HG02938 (cell line): ENCODE results near the gene INPP5A.

ENCODE experiments used
- ATAC-seq: cut with Tn5 transposase; IDR thresholded peaks from one replicate; pipeline ENCODE4 v1.9.1; 2021; ENCODE audit warnings: mild to moderate bottlenecking, moderate library complexity; ENCODE audit not compliant: unreplicated experiment

The INPP5A gene

DNA sequence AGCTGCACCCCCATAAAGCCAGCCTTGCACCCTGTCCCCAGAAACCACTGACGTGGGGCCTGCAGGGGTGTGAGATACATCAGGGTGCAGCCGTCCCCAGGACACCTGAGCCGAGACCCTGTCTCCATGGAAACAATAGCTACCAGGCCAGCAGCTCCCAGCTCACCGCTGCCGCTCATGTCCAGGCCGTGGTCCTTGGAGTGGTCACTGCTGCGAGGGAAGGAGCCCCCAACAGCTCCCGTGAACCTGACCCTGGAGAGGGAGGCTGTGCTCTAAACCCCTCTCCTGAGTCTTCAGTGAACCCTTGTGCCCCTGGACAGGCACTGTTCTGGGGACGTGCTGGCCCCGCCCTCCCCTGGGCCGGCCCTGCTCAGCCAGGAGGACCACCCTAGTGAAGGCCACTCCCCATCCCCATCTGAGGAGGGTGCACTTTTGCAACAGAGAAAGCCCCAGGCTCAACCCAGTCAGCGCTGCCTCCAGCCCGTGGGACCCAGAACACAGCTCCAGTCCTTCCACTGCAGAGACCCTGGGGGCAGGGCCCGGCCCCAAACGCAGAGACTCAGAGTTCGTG, 19.6 kb upstream of the INPP5A start:
- ATAC-seq: no peak

DNA sequence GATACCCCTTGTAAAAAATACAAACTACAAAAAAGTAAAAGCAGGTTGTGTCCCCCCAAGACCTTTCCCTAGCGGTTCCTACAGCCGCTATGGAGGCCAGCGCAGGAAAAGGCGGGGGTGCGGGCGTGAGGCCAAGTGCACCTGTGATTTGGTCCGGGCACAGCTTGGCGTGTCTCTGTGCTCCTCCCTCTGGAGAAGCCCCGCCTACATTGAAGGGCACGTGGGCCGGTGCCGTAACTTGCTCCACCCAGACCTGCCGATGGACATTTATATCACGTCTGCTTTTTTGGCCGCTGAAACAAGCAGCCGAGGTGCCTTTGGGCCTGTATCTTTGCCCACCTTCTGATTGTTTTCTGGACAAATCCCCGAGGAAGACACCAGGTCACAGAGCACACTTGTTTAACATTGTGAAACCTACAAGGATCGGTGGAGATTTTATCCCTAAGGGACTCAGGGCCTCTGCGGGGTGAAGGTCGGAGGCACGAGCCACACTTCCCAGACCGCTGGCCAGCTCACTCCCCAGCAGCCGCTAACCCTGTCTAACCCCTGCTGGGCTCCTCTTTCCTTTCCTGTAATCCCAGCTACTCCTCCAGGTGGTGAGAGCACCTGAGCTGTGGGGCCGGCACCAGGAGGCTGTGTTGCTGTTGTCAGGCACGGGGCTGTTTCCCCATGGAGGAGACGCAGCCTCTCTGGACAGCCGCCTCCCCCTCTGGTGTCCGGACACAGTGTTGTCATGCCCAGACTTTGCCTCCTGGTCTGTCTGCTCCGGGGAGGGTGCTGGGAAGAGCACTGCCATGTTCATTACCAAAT, 18.8 kb upstream of the INPP5A start:
- no peak for ATAC-seq

DNA sequence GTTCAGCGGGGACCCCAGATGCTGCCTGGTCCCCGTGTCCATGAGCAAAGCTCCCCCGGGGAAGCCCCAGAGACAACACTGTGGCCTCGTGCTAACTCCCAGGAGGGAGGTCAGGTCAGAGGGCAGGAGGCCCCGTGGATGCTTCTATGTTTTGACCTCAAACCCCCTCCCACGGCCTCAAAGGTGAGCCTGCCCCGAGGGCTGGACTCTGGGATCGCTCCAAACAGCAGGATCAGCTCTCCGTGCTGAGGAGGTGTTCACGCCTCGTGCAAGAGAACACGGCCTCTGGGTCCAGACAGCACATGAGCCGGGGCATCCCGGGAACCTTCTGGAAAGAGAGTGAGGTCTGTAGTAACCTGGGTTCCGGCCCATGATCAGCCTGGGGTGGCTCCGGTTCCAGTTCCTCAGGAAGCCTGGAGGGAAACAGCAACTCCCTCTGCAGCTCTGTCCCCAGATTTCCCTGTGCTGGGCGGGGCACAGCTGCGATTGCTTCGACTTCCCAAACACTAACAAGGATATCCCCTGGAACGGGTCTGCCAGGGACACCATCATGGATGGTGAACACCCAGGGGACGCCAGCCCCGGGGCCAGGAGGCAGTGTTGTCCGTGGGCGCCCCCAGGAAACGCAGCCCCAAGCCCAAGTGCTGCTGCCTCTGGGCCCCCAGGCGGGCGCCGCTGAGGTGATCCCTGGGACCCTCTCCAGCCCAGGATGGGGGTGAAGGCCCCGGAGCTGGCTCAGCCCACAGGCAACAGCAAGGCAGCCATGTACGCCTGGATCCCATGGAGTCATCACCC, 18.0 kb upstream of the INPP5A start:
- ATAC-seq: no peak

DNA sequence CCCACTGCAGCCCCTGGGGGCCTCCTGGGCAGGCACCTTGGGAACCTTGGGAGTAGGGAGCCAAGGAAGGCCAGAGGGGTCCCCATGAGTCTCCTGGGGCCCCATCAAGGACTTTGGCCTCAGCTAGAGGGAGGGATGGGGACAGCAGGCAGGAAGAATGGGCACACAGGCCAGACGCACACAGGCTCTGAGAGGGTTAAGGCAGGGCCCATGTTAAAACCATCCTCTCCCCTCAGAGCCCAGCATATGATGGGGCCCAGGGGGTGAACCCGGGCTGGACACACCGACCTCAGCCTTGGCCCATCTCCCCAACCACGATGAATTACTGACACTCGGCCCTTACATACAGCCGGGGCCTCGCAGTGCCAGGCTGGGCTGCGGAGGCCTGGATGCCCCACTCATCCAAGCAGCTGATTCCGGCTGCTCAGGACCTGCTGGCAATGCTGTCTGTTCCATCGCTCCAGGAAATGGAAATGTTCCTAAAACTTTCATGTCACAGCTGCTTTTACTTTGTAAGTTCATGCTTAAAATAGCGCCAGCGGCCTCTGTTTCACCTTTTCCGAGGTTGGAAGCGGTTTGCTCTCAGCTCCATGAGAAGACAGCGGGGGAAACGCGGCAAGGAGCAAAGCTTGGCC, 17.3 kb upstream of the INPP5A start:
- no peak for ATAC-seq

DNA sequence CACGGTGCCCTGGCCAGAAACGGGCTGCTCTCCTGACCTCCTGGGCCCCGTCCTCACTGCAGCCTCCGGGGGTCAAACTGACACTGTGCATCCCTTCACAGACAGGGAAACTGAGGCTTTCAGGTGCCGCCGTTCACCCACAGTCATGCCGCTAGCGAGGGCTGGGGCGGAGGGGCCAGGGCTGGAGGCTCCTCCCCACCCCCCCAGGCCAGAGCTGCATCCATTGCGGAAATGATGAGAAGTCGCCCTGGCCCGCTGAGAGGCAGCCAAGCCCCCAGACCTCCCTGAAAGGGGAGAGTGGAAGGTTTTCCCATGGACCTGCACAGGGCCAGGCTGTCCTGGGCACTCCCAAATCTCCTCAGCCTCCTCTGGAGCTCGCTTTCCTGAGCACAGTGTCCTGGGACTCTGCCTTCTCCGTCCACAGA, 16.5 kb upstream of the INPP5A start:
- ATAC-seq: no peak

DNA sequence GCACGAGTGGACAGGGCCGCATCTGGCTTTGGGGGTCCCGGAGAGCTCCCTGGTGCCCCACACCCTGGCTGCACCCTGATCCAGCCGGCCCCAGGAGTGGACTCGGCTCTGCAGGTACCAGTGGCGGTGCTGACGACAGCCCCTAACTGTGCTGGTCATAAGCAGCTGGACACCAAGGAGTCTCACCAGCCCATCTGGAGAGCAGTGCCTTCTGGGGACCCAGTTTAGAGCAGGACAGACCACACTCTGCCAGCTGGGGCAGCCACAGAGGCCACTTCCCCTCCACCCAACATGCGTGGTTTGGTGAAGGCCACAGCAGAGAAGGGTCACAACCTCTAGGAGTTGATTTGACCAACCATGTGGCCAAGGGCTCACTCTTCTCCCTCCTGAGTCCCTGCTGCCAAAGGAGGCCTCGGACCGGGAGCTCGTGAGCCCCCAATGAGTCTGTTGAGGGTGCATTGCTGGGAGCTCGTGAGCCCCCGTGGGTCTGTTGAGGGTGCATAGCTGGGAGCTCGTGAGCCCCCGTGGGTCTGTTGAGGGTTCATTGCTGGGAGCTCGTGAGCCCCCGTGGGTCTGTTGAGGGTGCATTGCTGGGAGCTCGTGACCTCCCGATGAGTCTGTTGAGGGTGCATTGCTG, 16.0 kb upstream of the INPP5A start:
- ATAC-seq: no peak

DNA sequence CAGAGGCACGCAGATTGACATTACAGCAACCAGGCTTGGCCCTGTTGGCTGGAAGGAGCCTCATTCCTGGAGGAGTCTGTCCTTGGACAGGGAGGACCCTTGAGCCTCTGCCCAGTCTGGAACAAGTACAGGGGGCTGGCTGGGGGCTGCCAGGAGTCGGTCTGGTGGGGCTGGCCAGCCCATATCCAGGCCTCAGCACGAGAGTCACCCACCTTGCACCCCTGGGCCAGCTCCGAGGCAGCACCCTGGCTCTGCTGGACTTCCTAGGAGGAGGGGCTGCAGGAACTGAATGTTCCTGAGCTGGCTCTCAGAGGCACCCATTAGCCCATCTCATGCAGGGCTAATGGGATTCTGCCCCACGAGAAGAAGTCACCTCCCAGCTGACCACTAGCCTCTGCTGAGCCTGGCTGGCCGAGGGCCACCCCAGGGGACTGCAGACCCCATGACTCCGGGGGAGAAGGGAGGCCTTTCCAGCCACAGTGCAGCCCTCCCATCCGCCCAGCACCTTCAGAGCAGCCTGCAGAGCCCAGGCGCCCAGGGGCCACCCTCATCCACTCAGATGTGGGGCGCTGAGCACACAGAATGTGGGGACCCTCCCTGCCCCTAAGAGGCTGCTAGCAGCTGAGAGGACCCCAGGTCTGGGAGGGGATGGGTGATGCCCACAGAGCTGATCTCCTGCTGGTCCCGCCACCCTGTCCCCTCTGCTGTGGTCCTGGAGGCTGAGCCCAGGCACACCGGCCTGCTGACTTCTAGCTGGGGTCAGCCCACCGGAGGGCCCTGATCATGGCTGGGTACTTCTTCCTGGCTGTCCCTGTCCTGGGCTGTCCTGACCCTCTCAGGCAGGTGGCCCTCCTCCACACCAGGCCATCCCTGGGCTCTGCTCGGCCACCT, 14.8 kb upstream of the INPP5A start:
- ATAC-seq: no peak

DNA sequence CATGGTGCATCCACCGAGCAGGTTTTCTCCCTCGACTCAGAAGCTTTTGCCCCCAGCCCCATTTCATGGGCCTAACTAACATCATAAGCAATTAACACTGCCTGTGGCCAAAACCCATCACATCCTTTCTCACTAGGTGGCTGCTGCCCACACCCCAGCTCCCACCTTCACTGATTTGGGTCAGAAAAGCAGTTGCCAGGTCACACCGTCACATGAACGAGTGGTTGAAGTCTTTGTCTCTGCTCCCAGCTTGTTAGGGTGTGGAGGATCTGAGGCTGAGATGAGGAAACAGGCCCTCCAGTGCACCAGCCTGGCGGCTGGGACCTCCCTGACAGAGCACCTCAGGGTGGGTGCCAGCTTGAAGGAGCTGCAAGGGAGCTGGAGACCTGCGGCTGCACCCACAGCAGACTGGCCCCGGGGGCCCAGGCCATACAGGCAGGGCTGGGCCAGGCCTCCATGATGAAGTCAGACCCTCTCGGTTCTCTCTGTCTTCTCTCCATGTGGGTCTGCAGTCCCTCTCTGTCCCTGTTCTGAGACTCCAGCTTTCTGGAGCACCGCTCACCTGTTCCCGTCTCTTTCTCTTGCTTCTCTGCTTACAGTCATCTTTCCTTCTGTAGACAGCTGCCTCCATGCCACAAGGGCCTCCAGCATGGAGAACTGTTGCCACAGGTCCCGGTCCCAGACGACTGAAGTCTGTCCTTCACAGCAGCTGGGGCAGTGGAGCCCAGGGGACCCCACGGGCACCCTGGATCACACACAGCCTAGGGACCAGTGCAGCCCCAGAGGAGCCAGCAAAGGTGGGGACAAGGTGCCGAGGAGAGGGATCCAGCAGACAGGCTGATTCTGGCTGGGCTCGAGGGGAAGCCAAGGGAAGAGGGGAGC, 13.8 kb upstream of the INPP5A start:
- ATAC-seq: no peak

DNA sequence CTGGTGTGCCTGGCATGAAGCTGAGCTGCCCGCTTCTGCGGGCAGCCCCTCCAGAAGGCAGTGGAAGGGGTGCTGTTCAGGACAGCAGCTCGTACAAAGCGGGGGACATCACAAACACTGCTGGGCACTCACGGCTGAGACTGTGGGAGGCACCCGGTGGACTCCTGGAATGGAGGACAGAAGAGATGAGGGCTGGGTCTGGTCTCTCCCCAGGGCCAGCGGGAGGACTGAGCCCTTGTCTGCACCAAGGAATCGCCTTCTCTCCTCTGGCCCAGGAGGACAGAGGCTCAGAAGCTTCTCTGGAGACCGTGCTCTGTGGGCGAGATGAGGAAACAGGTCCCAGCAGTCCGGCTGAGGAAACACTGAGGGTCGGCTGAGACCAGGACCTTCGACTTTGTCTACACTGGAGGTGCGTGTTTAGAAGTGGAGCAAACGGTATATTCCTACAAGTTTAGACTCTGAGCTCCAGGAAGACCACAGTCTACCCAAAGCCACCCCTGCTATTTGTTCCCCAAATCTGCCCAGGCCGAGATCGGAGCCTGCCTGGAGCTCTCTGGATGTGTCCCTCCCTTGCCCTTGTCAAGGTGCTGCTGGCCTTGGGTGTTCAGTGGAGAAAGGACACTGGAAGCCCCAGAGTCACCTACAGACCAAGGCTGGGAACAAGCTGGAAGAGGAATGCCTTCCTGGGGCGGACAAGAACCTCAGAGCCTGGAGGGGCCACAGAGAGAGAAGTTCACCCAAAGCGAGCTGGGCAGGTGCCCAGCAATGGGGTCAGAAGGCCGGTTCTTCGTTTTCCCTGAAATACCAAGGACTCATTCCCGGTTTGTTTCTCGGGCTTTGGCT, 12.9 kb upstream of the INPP5A start:
- ATAC-seq: no peak

DNA sequence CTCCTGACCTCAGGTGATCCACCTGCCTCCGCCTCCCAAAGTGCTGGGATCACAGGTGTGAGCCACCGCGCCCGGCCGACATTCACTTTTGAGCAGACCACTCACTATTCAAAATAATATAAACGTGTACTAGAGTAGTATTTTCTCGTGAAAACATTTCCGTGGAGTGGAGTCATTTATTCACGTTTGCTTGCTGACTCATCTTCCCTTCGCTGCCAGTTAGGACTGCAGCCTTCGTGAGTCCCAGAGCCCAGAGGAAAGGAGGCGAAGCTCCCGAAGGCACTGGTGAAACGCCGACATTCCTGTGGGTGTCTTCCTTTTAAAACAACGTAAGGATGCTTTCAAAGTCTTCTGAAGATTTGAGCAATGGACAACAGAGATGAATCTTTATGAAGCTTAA, 10.9 kb upstream of the INPP5A start:
- ATAC-seq: no peak

DNA sequence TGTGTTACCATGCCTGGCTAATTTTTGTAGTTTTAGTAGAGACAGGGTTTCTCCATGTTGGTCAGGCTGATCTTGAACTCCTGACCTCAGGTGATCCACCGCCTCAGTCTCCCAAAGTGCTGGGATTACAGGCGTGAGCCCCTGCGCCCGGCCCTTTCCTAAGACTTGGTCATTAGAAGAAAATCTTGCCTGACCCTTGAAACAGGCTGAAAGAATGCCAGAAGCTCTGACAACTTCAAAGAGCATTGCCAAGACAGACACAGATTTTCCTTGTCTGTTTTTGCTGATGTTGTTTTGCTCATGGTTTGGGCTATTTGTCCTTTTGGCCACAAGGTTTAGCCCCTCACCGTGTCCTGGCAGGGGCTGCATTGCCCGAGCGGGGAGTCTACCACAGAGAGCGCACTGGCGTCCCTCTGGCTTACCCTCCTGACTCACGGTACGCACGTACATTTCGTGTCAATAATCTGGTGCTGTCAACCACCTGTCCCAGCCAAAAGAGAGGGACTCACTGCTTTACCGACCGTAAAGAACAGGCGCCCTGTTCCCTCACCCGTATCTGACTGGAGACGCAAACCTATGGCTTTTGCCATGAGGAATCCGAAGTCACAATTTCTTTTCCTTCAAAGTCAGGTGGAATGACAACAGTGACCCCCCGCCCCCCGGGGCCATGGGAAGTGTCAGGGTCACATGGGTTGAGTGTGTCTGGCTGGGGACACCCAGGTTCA, 10.1 kb upstream of the INPP5A start:
- no peak for ATAC-seq

DNA sequence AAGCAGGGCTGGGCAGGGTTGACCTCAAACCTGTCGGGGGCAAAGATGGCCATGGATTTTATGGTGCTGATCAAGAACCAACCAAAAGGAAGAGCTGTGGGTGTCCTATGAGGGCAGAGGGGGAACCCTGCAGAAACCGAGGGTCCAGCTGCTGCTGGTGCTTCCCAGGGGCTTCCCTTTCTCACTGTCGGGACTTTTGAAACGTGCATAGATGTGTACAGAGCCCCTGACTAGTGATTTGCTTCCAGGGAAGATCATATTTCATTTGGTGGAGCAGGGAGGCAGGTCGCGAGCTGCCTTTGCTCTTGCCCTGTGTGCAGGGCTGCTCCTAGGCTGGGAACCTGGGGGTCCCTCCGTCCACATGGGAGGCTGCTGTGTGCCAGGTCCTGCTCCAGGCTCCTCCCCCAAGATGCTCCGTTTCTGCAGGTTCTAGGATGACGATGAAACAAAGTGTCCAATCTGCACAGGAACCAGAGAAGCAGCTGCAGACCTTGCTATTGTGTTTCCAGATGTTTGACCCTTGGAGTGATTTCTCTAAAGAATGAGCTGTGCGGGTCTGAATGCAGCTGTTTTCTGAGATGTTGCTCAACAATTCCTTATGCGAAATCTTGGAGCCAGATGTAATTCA, 9.4 kb upstream of the INPP5A start:
- ATAC-seq: no peak

DNA sequence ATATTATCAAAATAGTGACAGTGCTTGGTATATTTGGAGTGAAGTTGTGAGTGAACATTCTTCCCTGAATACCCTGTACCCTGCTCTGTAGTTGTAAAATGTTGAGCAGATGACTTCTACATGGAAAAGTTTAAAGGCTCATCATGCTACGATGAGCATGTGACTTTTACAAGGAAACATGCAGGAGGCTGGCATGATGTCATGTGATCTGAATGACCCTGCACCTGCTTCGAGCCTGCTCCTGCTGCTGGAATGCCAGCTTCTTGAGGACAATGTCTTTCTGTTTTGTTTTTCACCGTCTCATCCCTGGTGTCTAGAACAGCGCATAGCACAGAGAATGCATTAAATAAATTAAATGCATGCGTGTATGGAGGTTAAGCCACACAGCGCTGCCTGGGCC, 5.4 kb upstream of the INPP5A start:
- ATAC-seq: no peak

DNA sequence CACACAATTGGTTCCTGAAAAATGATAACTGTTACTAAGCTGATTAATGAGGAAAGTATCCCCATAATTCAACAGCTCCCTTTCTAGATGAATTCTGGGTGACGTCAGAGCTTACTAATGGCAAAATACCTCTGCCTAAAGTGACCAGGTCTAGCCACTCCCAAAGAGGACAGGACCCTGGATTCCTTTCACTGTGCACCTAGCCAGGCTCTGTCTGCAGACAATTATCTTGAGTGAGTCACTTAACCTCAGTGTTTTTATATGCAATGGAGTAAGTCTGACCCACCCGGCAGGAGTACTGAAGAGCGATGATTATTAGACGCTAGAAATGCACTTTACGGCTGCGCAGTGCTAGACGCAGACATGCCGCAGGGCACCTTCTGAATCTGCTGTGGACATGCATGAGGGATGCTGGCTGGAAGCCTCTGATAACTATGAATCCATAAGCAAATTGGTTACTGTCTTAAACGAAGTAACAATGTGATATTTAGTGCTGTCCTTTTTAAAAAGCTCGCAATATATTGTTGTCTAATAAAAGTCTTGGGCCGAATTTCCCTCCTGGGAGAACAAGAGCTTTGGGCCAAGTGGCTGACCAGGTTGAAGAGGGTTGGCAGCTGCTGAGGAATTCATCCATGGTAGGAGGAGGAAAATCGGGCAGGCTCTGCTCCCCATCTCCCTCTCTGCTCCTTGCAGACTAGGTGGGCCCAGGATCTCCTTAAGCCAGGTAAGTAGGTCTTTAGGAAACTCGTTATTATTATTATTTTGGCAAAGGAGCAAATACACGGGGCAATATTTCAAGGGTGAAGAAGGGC, 4.6 kb upstream of the INPP5A start:
- ATAC-seq: no peak

DNA sequence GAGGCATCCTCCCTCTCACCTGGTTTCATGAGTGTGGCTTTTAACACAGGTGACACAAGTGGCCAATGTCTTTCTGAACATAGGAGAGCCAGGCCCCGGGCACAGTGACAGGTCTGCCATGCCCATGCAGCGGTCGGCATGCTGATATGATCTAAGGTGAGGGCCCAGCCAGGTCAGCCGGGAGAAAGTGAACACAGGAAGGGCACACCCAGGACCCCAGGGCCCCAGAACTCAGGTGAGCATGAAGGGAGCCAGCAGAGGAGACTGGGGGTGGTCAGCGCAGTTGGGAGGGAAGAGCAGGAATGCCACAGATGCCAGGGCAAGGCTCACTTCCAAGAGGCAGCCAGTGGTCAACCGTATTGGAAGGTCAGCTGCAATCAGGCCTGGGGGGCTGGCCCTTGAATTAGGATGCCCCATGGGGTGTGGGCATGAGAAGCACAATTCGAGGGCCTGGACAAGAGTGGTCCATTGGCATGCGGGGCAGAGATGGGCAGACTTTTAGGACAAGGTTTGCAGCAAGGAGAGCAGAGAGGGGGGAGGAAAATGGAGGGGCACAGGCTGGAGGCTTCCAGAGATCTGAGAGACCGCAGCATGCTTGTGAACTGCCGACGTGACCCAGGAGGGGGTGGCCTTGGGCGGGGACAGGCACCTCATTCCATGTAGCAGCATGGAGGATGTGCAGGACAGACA, 3.9 kb upstream of the INPP5A start:
- ATAC-seq: no peak
